CD4-positive, alpha-beta T cell treated with Interleukin-6 for 4 hours (primary cell): Measurements from ENCODE around the gene SPATA19.

Source experiments
- DNase-seq: peaks from one replicate; pipeline ENCODE4 v3.0.0-alpha.2; 2020; ENCODE audit warnings: mixed read lengths

Gene SPATA19

GRCh38 chr11:133817449-133817848 lies 27.9 kb downstream of the SPATA19 start:
- no peak for DNase-seq

GRCh38 chr11:133816146-133816870 lies 29.0 kb downstream of the SPATA19 start:
- DNase-seq, result no peak

GRCh38 chr11:133815636-133816035 lies 29.7 kb downstream of the SPATA19 start:
- DNase-seq, result no peak

- DNase-seq, result no peak
These were observed 30.7 kb downstream of the SPATA19 start for GRCh38 chr11:133814588-133815100.

GRCh38 chr11:133811850-133812685 lies 33.2 kb downstream of the SPATA19 start:
- no peak for DNase-seq

GRCh38 chr11:133810766-133811165 lies 34.5 kb downstream of the SPATA19 start:
- DNase-seq, result no peak

- no peak for DNase-seq
These were observed 35.5 kb downstream of the SPATA19 start for GRCh38 chr11:133809569-133810491.

GRCh38 chr11:133808393-133809140 lies 36.7 kb downstream of the SPATA19 start:
- no peak for DNase-seq

GRCh38 chr11:133803026-133803425 lies 42.3 kb downstream of the SPATA19 start:
- DNase-seq, result no peak

GRCh38 chr11:133801356-133801755 lies 44.0 kb downstream of the SPATA19 start:
- no peak for DNase-seq

- no peak for DNase-seq
These were observed 44.6 kb downstream of the SPATA19 start for GRCh38 chr11:133800666-133801065.

GRCh38 chr11:133797554-133797953 lies 47.8 kb downstream of the SPATA19 start:
- DNase-seq, result no peak

GRCh38 chr11:133796043-133796795 lies 49.1 kb downstream of the SPATA19 start:
- DNase-seq, result no peak

GRCh38 chr11:133795088-133795487 lies 50.2 kb downstream of the SPATA19 start:
- no peak for DNase-seq

GRCh38 chr11:133794205-133794604 lies 51.1 kb downstream of the SPATA19 start:
- DNase-seq, result no peak

GRCh38 chr11:133793271-133794035 lies 51.9 kb downstream of the SPATA19 start:
- no peak for DNase-seq

- no peak for DNase-seq
These were observed 54.3 kb downstream of the SPATA19 start for GRCh38 chr11:133790995-133791394.
